OCI-LY1 (cell line): ENCODE results near the gene MAD1L1.
A peak's percentile ranks its signal among the peaks of the same experiment; 100 is the strongest.

Source experiments
- H2AFZ ChIP-seq: fragments of 200-600 bp; sonication (generic), shearing (Covaris generic); 2 replicates; pipeline ENCODE4 v1.6.0; 2014; ENCODE audit warnings: antibody characterized with exemption, mild to moderate bottlenecking, low read length
- H3F3A ChIP-seq: fragments of 200-600 bp; sonication (generic), shearing (Covaris generic); 2 replicates; pipeline ENCODE4 v1.6.0; 2014; ENCODE audit warnings: mild to moderate bottlenecking, antibody characterized with exemption, low read length, moderate library complexity; ENCODE audit not compliant: insufficient read depth
- H3K27ac ChIP-seq: fragments of 200-600 bp; sonication (generic); 2 replicates; pipeline ENCODE4 v1.5.1; 2014; ENCODE audit warnings: low read length, mixed run types, mild to moderate bottlenecking, low read depth; ENCODE audit not compliant: poor library complexity, severe bottlenecking
- H3K27me3 ChIP-seq: fragments of 200-600 bp; sonication (generic); 2 replicates; pipeline ENCODE4 v1.6.0; 2014; ENCODE audit warnings: antibody characterized with exemption, mild to moderate bottlenecking, low read length, moderate library complexity; ENCODE audit not compliant: insufficient read depth
- H3K36me3 ChIP-seq: fragments of 200-600 bp; sonication (generic); 2 replicates; pipeline ENCODE4 v1.6.1; 2014; ENCODE audit warnings: mild to moderate bottlenecking, antibody characterized with exemption, low read length, moderate library complexity, mixed read lengths; ENCODE audit not compliant: insufficient read depth
- H3K4me1 ChIP-seq: fragments of 200-600 bp; sonication (generic); 2 replicates; pipeline ENCODE4 v1.5.1; 2014; ENCODE audit warnings: mild to moderate bottlenecking, low read length, moderate library complexity; ENCODE audit not compliant: insufficient read depth, severe bottlenecking
- H3K4me2 ChIP-seq: fragments of 200-600 bp; sonication (generic), shearing (Covaris generic); 2 replicates; pipeline ENCODE4 v1.6.1; 2014; ENCODE audit warnings: low read length
- H3K4me3 ChIP-seq: fragments of 200-600 bp; sonication (generic); 2 replicates; pipeline ENCODE4 v1.5.1; 2014; ENCODE audit warnings: low read length, low read depth, mild to moderate bottlenecking, mixed read lengths; ENCODE audit not compliant: poor library complexity, severe bottlenecking
- H3K79me2 ChIP-seq: fragments of 200-600 bp; shearing (Covaris generic); 2 replicates; pipeline ENCODE4 v1.6.1; 2016; ENCODE audit warnings: mixed run types, low read length, mixed read lengths; ENCODE audit not compliant: insufficient read depth
- H3K9ac ChIP-seq: fragments of 200-600 bp; sonication (generic), shearing (Covaris generic); 2 replicates; pipeline ENCODE4 v1.6.1; 2014; ENCODE audit warnings: mild to moderate bottlenecking, low read length, mixed read lengths
- H3K9me2 ChIP-seq: fragments of 200-600 bp; sonication (generic), shearing (Covaris generic); 2 replicates; pipeline ENCODE4 v1.6.1; 2014; ENCODE audit warnings: low read depth, mild to moderate bottlenecking, low read length, mixed read lengths
- H3K9me3 ChIP-seq: fragments of 200-600 bp; shearing (Covaris generic); 2 replicates; pipeline ENCODE4 v1.6.1; 2014; ENCODE audit warnings: low read length, mixed read lengths
- H4K20me1 ChIP-seq: fragments of 200-600 bp; sonication (generic), shearing (Covaris generic); 2 replicates; pipeline ENCODE4 v1.6.0; 2016; ENCODE audit warnings: mild to moderate bottlenecking, low read length; ENCODE audit not compliant: insufficient read depth
- CTCF ChIP-seq: fragments of 200-600 bp; sonication (generic), shearing (Covaris generic); IDR thresholded peaks from 2 replicates; pipeline ENCODE4 v1.5.1; 2017; ENCODE audit warnings: mild to moderate bottlenecking, antibody characterized with exemption, low read length, moderate library complexity, mixed read lengths
- EZH2 ChIP-seq: fragments of 200-600 bp; sonication (generic), shearing (Covaris generic); IDR thresholded peaks from 2 replicates; pipeline ENCODE4 v1.8.0; 2017; ENCODE audit warnings: borderline replicate concordance, mixed run types, mild to moderate bottlenecking, antibody characterized with exemption, low read length, moderate library complexity, mixed read lengths

MAD1L1 gene

GRCh38 chr7:2142386-2142785 lies 90.4 kb downstream of the MAD1L1 start:
- TF ChIP-seq CTCF (no peak), EZH2 (no peak)
- H3K36me3 ChIP-seq, result peaks cover 36% of the 10 kb centered on the region; the same call in 1 of the 2 replicates
- H3K27me3 ChIP-seq, result no peaks in the 10 kb centered on the region
- H3K9me2 ChIP-seq, result no peaks in the 10 kb centered on the region
- H4K20me1 ChIP-seq, result no peaks in the 10 kb centered on the region
- no peak overlapping the region for H3K27ac ChIP-seq
- peaks cover 17% of the 10 kb centered on the region for H3K4me1 ChIP-seq
- no peaks in the 10 kb centered on the region for H3K9me3 ChIP-seq
- no peak overlapping the region for H3K9ac ChIP-seq
- H2AFZ ChIP-seq, result no peak overlapping the region
- no peaks in the 10 kb centered on the region for H3K79me2 ChIP-seq
- H3F3A ChIP-seq, result no peaks in the 10 kb centered on the region
- no peak overlapping the region for H3K4me2 ChIP-seq
- no peak overlapping the region for H3K4me3 ChIP-seq

- Histone ChIP-seq H3K9me3 (no peaks in the 10 kb centered on the region), H3K36me3 (peaks cover 33% of the 10 kb centered on the region; the same call in 1 of the 2 replicates), H3F3A (no peaks in the 10 kb centered on the region), H3K9me2 (no peaks in the 10 kb centered on the region), H2AFZ (no peak overlapping the region), H3K4me2 (no peak overlapping the region), H3K27ac (no peak overlapping the region), H4K20me1 (no peaks in the 10 kb centered on the region), H3K79me2 (no peaks in the 10 kb centered on the region), H3K4me1 (peaks cover 17% of the 10 kb centered on the region), H3K27me3 (no peaks in the 10 kb centered on the region), H3K9ac (no peak overlapping the region), H3K4me3 (no peak overlapping the region)
- TF ChIP-seq CTCF (peak; percentile 29), EZH2 (no peak)
Observed at GRCh38 chr7:2141651-2142050, 91.1 kb downstream of the MAD1L1 start.

DNA sequence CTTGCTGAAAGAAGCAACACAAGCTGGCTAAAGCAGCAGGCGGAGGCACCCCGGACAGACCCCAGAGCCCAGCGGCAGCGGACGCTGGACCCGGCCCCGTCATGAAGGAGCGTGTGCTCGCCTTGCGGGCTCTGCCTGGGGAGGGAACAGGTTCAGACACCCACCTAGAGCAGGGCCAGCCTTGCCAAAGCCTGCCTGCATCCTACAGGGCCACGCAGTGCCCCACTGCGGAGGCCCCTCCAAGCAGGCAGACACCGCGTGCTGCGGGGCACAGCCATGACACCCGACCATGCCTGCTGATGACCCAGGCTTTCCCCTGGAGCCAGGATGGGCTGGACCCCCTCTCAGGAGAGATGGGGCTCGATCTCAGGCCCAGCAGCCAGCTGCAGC lies 91.7 kb downstream of the MAD1L1 start:
- peaks cover 27% of the 10 kb centered on the region for H3K36me3 ChIP-seq
- H3K27ac ChIP-seq, result no peak overlapping the region
- no peaks in the 10 kb centered on the region for H3F3A ChIP-seq
- H4K20me1 ChIP-seq, result no peaks in the 10 kb centered on the region
- peaks cover 17% of the 10 kb centered on the region for H3K4me1 ChIP-seq
- no peaks in the 10 kb centered on the region for H3K79me2 ChIP-seq
- H3K9me3 ChIP-seq, result no peaks in the 10 kb centered on the region
- H2AFZ ChIP-seq, result no peak overlapping the region
- TF ChIP-seq EZH2, result no peak
- TF ChIP-seq CTCF, result no peak
- H3K4me3 ChIP-seq, result no peak overlapping the region
- H3K4me2 ChIP-seq, result no peak overlapping the region
- no peaks in the 10 kb centered on the region for H3K9me2 ChIP-seq
- no peaks in the 10 kb centered on the region for H3K27me3 ChIP-seq
- H3K9ac ChIP-seq, result no peak overlapping the region
